Right lobe of liver (tissue), 6 donors: ENCODE data around the gene KIF6. TPM values are rescaled to one million over a fixed set of nuclear protein-coding genes. Genes with fewer than 3 reads are reported as not detected.

ENCODE experiments used
- ATAC-seq, 4 donors: fragments of 200-7000 bp; cut with Tn5 transposase; one replicate each; pipeline ENCODE4 v1.9.1; 2020; ENCODE audit warnings: mild to moderate bottlenecking in 4 of 4, moderate library complexity in 4 of 4
- DNase-seq, 3 donors: peaks; one replicate each; pipeline ENCODE4 v3.0.0-alpha.2; 2020
- H3K27ac ChIP-seq, 3 donors: fragments of 200-600 bp; one replicate each; pipeline ENCODE4 v1.8.0; 2022
- H3K27me3 ChIP-seq, 2 donors: fragments of 200-600 bp; one replicate each; pipeline ENCODE4 v1.8.0; 2022
- H3K36me3 ChIP-seq, 4 donors: fragments of 200-600 bp; sonication (generic) in 1 of 4; one replicate each; pipeline versions ENCODE4 v1.5.1 to v1.8.0; 2017 to 2022; ENCODE audit warnings: control low read depth in 1 of 4
- H3K4me1 ChIP-seq, 4 donors: fragments of 200-600 bp; sonication (generic) in 1 of 4; one replicate each; pipeline versions ENCODE4 v1.5.1 to v1.8.0; 2017 to 2022; ENCODE audit warnings: control low read depth in 1 of 4
- H3K4me3 ChIP-seq, 3 donors: fragments of 200-600 bp; one replicate each; pipeline ENCODE4 v1.8.0; 2022
- H3K9me3 ChIP-seq, 4 donors: fragments of 200-600 bp; sonication (generic) in 1 of 4; one replicate each; pipeline versions ENCODE4 v1.5.1 to v1.8.0; 2017 to 2022; ENCODE audit warnings: control low read depth in 1 of 4
- CTCF ChIP-seq, 4 donors: fragments of 200-600 bp in 3 of 4; fragments of 450-650 bp in 1 of 4; IDR thresholded peaks; one replicate each; pipeline versions ENCODE4 v1.5.1 to v1.8.0; 2016 to 2022; ENCODE audit warnings: antibody characterized with exemption in 4 of 4, mild to moderate bottlenecking in 2 of 4
- POLR2A ChIP-seq: fragments of 450-650 bp; IDR thresholded peaks from one replicate; pipeline ENCODE4 v1.6.1; 2017; ENCODE audit warnings: antibody characterized with exemption, mild to moderate bottlenecking
- WGBS: methylation state at CpG from one replicate; pipeline ENCODE4 v1.1.6; 2018; ENCODE audit warnings: low coverage, low lambda C conversion rate; ENCODE audit not compliant: insufficient coverage; ENCODE audit errors: missing lambda C conversion rate; 5-methylcytosine and 5-hydroxymethylcytosine counted together
- intact Hi-C, 2 donors: fragments of 100-400 bp; cut with DNase I; formaldehyde crosslinking; loops; one replicate each; pipeline versions ENCODE4 v1.11.2 to v1.14.1; 2022
- total RNA-seq, 6 experiments: library from RNA; depleted of rRNA in 2 of 6; stranded (reverse); fragments of >200 nt in 2 of 6; fragmentation: NEBNext Ultra II Directional in 3 of 6; extraction: Animal tissue kit (Norgen Biotek cat#: 25700) in 3 of 6; gene quantifications; one replicate each; pipeline versions ENCODE4 v1.1.0 to v1.2.4, GENCODE V29; 2016 to 2023
- donor health status: DM: no; HTN: yes; CAD: no.
- donor health status: DM: no; HTN: no; CAD: no.
- donor health status: DM: no; HTN: no; CAD: no.
- donor health status: DM: no; HTN: yes; CAD: no.
- donor health status: DM: no; HTN: yes; CAD: no.

Gene KIF6
- total RNA-seq, 6 experiments from 2014 or later, result 0.18 to 0.83 (median 0.37) TPM; not detected in 2

- Histone ChIP-seq H3K27ac (no peak overlapping the region), H3K4me3 (no peak overlapping the region), H3K36me3 (no peaks in the 10 kb centered on the region), H3K9me3 (no peaks in the 10 kb centered on the region), H3K27me3 (no peaks in the 10 kb centered on the region), H3K4me1 (no peaks in the 10 kb centered on the region)
- DNase-seq (no peak), ATAC-seq (no peak)
- no CpG with 5 or more reads among the region's 3 CpGs for WGBS
- TF ChIP-seq CTCF (IDR thresholded peaks at IDR 0.05) (no peak), POLR2A (no peak)
- intact Hi-C loops, result no loop called here
These were observed 338.7 kb downstream of the KIF6 start for GRCh38 chr6:39386487-39386886.

- TF ChIP-seq CTCF (IDR thresholded peaks at IDR 0.05) (no peak), POLR2A (no peak)
- Histone ChIP-seq H3K36me3 (no peaks in the 10 kb centered on the region), H3K27ac (no peak overlapping the region), H3K4me1 (peaks cover 0 to 9% (median 4%) of the 10 kb centered on the region in 4 donors), H3K4me3 (no peak overlapping the region), H3K9me3 (no peaks in the 10 kb centered on the region), H3K27me3 (no peaks in the 10 kb centered on the region)
- intact Hi-C loops, result no loop called here
- DNase-seq, result no peak
- WGBS, result 80% methylated on average over 5 of the region's 5 CpGs
- no peak for ATAC-seq
These were observed 343.6 kb downstream of the KIF6 start for GRCh38 chr6:39381550-39382140.

- Histone ChIP-seq H3K27me3 (no peaks in the 10 kb centered on the region), H3K36me3 (no peaks in the 10 kb centered on the region), H3K27ac (no peak overlapping the region), H3K9me3 (no peaks in the 10 kb centered on the region), H3K4me3 (no peak overlapping the region), H3K4me1 (peaks cover 0 to 9% (median 4%) of the 10 kb centered on the region in 4 donors)
- WGBS, result 64% methylated on average over 5 of the region's 6 CpGs
- TF ChIP-seq POLR2A (no peak), CTCF (IDR thresholded peaks at IDR 0.05) (no peak)
- intact Hi-C loops, result no loop called here
- ATAC-seq (no peak), DNase-seq (no peak)
These were observed 344.2 kb downstream of the KIF6 start for GRCh38 chr6:39380837-39381549.

- Histone ChIP-seq H3K27me3 (no peaks in the 10 kb centered on the region), H3K27ac (no peak overlapping the region), H3K4me1 (peaks cover 0 to 17% (median 7%) of the 10 kb centered on the region in 4 donors), H3K36me3 (no peaks in the 10 kb centered on the region), H3K9me3 (no peaks in the 10 kb centered on the region), H3K4me3 (no peak overlapping the region)
- 68% methylated on average over 5 of the region's 5 CpGs for WGBS
- DNase-seq, result no peak
- TF ChIP-seq POLR2A, result no peak
- TF ChIP-seq CTCF (IDR thresholded peaks at IDR 0.05), result no peak
- intact Hi-C loops, result no loop called here
- ATAC-seq, result no peak
These were observed 346.2 kb downstream of the KIF6 start for GRCh38 chr6:39378960-39379425.
